ENCODE data around the gene OSGEPL1. TPM values are rescaled to one million over a fixed set of nuclear protein-coding genes. Genes with fewer than 3 reads are reported as not detected.
A peak's percentile ranks its signal among the peaks of the same experiment; 100 is the strongest.

OSGEPL1 gene, protein sequence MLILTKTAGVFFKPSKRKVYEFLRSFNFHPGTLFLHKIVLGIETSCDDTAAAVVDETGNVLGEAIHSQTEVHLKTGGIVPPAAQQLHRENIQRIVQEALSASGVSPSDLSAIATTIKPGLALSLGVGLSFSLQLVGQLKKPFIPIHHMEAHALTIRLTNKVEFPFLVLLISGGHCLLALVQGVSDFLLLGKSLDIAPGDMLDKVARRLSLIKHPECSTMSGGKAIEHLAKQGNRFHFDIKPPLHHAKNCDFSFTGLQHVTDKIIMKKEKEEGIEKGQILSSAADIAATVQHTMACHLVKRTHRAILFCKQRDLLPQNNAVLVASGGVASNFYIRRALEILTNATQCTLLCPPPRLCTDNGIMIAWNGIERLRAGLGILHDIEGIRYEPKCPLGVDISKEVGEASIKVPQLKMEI
- total RNA-seq: 10 to 100 TPM; 14.3 to 15.5 TPM

DNA sequence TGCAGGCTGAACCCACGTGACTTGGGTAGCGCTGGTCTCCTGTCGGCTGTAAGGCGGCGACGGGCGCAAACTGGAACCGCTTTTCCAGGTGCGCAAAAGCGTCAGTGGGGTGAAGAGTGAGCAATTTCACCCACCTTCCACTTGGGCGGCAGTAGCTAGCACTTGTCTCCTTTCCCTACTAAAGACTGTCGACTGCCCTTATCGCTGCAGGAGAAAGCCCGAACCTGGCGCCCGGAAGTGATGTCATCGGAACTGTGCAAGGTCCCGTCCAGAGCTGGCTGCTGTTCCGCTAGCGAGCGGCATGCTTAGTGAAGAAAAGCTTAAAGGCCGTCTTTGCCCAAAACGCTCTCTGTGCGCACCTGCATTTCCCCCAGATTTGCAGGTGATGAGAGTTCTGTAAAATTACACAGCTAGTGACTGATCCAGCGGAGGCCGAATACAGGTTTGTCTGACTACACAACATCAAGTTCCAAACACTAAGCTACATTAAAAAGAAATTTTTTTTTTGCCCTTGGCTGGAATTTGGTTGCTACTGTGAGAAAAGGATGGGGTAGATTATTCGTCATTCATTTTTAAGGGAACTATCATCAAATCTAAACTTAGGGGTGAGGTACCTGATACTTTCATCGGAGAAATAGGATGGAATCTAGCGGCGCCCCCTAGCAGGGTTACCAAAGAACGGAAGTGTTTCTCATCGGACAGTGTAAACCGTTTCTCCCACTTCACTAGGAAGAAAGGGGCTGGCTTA is at the start of gene OSGEPL1:
Gene OSGEPL1 (minus strand): TSS at position 242 of the 748 bp plus-strand sequence. CDS start 1,152 bp downstream, outside the sequence.
- DNase-seq (peak; percentile 87), ATAC-seq (ENCODE audit: low read depth) (peak; percentile 96)
- Mint-ChIP-seq H3K27ac (peak within 1 kb of the TSS; percentile 98), H3K27me3 (no peaks in the 10 kb centered on the region), H3K36me3 (peaks cover 17% of the 10 kb centered on the region), H3K9me3 (no peaks in the 10 kb centered on the region), H3K4me3 (peak within 1 kb of the TSS; percentile 88), H3K4me1 (peaks cover 11% of the 10 kb centered on the region)
- POLR2A ChIA-PET: interaction anchor here (0.7 to 2.3 kb wide), 14 partner anchors 9 to 653 kb away, joined by 3 to 42 read pairs (median 4); partner anchors contain the start of genes ASNSD1, ORMDL1, PMS1 and SLC40A1

DNA sequence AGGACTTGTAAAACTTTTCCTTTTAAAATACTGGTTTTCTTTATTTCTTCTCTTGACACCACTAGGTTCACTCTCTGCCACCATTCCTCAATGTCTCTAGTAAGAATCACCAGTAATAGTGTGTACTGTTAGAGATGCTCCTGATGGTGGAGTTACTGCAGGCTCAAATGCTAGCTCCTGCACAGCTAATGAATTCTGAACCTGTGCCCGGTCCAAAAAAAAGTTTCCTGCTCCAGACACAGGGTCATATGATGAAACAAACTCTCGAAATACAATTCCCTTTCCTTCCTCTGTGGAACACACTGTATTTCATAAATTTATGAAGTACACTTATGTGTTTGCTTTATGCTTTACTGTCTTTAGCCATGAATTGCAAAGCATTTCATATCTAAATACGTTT is 40.8 kb upstream of the OSGEPL1 start:
- Mint-ChIP-seq H3K4me1 (no peaks in the 10 kb centered on the region), H3K9me3 (no peaks in the 10 kb centered on the region), H3K36me3 (peaks cover 10% of the 10 kb centered on the region), H3K27ac (no peak overlapping the region), H3K4me3 (no peak overlapping the region), H3K27me3 (no peaks in the 10 kb centered on the region)
- DNase-seq (no peak), ATAC-seq (ENCODE audit: low read depth) (no peak)
- POLR2A ChIA-PET: no interaction called here

DNA sequence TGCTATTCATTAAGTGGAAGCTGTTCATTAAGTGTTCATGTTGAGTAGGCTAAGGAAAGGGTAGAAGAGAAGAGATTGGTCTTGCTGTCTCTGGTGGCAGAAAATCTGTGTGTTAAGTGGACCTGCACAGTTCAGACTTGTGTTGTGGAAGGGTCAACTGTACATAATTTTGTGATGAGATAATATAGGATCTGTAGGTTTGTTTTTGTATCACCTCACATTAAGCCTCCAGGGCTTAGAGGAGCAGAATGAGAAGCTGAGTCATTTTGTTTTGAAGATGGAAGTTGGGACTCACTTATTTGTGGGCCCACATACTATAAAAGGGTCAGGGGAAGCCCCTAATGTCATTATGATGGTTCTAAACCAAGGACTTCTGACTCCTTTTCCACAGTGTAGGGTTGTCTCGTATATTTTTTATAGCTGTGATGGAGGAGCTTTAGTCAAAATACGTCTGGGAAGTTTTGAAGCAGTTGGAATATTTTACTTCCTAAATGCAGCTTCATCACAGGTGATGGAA is 39.9 kb upstream of the OSGEPL1 start:
- POLR2A ChIA-PET: no interaction called here
- Mint-ChIP-seq H3K27me3 (no peaks in the 10 kb centered on the region), H3K9me3 (no peaks in the 10 kb centered on the region), H3K36me3 (peaks cover 6% of the 10 kb centered on the region), H3K27ac (no peak overlapping the region), H3K4me1 (no peaks in the 10 kb centered on the region), H3K4me3 (no peak overlapping the region)
- no peak for DNase-seq
- ATAC-seq (ENCODE audit: low read depth): no peak

DNA sequence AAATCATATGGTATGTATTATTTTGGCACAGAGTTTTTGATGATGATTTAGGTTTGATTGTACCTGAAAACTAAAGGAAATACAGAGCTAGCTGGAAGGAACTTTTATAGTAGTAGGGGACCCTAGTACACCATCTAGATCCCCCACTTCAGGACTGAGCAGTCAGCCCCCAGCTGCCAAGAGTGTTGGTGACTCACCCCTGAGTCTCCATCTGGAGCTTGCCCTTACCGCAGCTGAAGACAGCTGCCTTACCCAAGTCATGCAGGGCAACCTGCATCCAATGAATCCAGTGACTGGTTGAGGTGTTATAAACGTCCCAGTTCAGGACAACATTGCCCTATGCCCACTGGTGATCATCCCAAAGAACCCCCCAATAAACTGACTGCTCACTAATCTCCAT is 36.9 kb upstream of the OSGEPL1 start:
- DNase-seq (no peak), ATAC-seq (ENCODE audit: low read depth) (no peak)
- POLR2A ChIA-PET: interaction anchor here (0.9 kb wide), 1 partner anchor 9 kb away, joined by 5 read pairs; no protein-coding TSS in a partner anchor
- no peaks in the 10 kb centered on the region for H3K27me3 Mint-ChIP-seq
- H3K27ac Mint-ChIP-seq: no peak overlapping the region
- H3K36me3 Mint-ChIP-seq: peaks cover 10% of the 10 kb centered on the region
- no peaks in the 10 kb centered on the region for H3K4me1 Mint-ChIP-seq
- H3K9me3 Mint-ChIP-seq: no peaks in the 10 kb centered on the region
- H3K4me3 Mint-ChIP-seq: no peak overlapping the region

DNA sequence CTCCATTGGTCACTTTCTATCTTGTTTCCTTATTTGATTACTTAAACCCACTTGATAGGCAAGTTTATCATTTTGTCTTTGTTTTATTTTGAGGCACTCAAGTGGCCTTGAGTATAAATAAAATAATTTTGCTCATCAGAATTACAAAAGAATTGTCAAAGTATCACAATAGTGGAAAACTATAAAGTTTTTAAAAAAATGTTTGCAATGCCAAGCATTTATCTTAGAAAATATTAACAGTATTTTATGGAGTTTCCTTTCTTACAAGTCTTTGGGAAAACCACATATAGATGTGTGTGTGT is 36.4 kb upstream of the OSGEPL1 start:
- no peaks in the 10 kb centered on the region for H3K4me1 Mint-ChIP-seq
- DNase-seq (no peak), ATAC-seq (ENCODE audit: low read depth) (no peak)
- no peak overlapping the region for H3K27ac Mint-ChIP-seq
- no peaks in the 10 kb centered on the region for H3K27me3 Mint-ChIP-seq
- peaks cover 10% of the 10 kb centered on the region for H3K36me3 Mint-ChIP-seq
- no peaks in the 10 kb centered on the region for H3K9me3 Mint-ChIP-seq
- no peak overlapping the region for H3K4me3 Mint-ChIP-seq
- POLR2A ChIA-PET: interaction anchor here (0.9 kb wide), 1 partner anchor 10 kb away, joined by 5 read pairs; no protein-coding TSS in a partner anchor

DNA sequence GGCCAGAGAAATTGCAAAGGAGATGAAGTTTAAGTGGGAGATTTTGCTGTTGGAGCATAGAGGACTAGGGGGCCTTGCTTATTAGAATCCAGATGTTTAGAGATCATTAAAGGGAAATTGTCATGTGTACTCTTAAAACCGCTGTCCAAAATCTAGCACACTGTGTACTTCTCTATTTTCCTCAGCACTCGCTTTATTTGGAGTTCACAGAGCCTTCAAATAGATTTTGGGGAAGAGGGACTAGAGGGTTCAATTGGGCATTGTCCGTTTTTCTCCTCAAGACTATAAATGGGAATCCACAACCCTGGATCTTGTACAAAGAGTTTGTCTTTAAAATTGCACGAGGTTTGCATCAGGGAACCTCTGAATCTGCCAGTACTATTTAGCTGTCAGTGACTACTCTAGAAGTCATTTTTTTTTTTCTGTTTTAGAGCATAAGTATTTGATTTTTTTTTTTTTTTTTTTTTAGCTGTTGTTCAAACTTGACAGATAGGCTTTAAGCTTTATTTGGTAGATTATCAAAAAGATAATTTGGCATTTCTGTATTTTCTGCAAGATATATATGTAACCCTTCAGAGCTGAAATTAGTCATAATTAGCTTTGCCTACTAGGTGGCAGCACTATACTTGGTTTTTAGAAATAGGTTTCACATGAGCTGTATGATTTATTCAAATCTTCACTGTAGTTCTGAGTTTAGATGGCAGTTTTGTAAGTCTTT is 35.9 kb upstream of the OSGEPL1 start:
- no peaks in the 10 kb centered on the region for H3K9me3 Mint-ChIP-seq
- peaks cover 10% of the 10 kb centered on the region for H3K36me3 Mint-ChIP-seq
- no peak overlapping the region for H3K4me3 Mint-ChIP-seq
- DNase-seq (no peak), ATAC-seq (ENCODE audit: low read depth) (peak; percentile 50)
- H3K27me3 Mint-ChIP-seq: no peaks in the 10 kb centered on the region
- no peaks in the 10 kb centered on the region for H3K4me1 Mint-ChIP-seq
- H3K27ac Mint-ChIP-seq: no peak overlapping the region
- POLR2A ChIA-PET: interaction anchor here (0.9 kb wide), 1 partner anchor 10 kb away, joined by 5 read pairs; no protein-coding TSS in a partner anchor

DNA sequence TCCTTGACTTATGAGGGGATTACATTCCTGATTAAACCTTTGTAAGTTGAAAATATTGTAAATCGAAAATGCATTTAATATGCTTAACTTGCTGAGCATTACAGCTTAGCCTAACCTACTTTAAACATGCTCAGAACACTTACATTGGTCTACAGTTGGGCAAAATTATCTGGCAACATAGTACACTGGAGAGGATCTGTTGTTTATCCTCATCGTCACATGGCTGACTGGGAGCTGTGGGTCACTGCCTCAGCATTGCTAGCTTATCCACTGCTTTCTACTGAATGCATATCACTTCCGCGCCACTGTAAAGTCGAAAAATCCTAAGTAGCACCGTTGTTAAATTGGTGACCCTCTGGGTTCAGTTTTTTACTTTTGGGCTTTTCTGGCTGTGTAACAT is 35.3 kb upstream of the OSGEPL1 start:
- ATAC-seq (ENCODE audit: low read depth): no peak
- POLR2A ChIA-PET: no interaction called here
- no peaks in the 10 kb centered on the region for H3K9me3 Mint-ChIP-seq
- no peak overlapping the region for H3K4me3 Mint-ChIP-seq
- H3K27me3 Mint-ChIP-seq: no peaks in the 10 kb centered on the region
- DNase-seq: no peak
- no peak overlapping the region for H3K27ac Mint-ChIP-seq
- H3K36me3 Mint-ChIP-seq: peaks cover 14% of the 10 kb centered on the region
- no peaks in the 10 kb centered on the region for H3K4me1 Mint-ChIP-seq

DNA sequence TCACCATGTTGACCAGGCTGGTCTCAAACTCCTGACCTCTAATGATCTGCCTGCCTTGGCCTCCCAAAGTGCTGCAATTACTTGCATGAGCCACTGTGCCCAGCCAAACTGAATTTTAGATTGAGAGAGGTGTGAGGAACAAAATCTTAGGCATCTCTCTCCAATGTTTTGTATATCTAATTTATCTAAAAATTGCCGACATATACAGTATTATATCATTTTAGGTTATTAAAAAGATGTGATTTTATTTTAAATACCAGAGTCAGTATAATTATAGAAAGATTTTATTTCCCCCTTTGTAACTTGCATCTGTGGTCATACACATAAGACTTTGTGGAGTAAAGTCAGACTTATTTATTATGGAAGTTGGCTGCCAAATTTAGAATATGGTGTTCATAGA is 31.7 kb upstream of the OSGEPL1 start:
- POLR2A ChIA-PET: no interaction called here
- peaks cover 11% of the 10 kb centered on the region for H3K36me3 Mint-ChIP-seq
- H3K27me3 Mint-ChIP-seq: no peaks in the 10 kb centered on the region
- H3K27ac Mint-ChIP-seq: no peak overlapping the region
- DNase-seq (no peak), ATAC-seq (ENCODE audit: low read depth) (no peak)
- H3K4me1 Mint-ChIP-seq: peaks cover 9% of the 10 kb centered on the region
- H3K4me3 Mint-ChIP-seq: no peak overlapping the region
- no peaks in the 10 kb centered on the region for H3K9me3 Mint-ChIP-seq

DNA sequence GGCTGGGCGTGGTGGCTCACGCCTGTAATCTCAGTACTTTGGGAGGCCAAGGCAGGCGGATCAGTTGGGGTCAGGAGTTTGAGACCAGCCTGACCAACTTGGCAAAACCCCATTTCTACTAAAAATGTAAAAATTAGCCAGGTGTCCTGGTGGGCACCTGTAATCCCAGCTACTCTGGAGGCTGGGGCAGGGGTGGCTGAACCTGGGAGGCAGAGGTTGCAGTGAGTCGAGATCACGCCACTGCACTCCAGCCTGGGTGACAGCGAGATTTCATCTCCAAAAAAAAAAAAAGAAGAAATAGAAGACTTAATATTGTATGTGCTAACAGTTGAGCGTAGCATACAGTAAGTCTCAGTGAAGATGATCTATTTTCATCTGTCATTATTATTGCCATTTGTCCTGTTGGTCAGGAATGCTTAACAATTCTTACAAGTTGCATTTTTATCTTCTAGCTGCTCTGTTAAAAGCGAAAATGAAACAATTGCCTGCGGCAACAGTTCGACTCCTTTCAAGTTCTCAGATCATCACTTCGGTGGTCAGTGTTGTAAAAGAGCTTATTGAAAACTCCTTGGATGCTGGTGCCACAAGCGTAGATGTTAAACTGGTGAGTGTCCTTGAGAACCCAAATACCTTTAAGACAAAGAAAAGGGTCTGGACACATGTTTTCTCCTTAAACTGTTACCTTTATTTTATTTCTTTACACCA is 28.9 kb upstream of the OSGEPL1 start:
- ATAC-seq (ENCODE audit: low read depth) (no peak), DNase-seq (no peak)
- Mint-ChIP-seq H3K27me3 (no peaks in the 10 kb centered on the region), H3K4me3 (peak overlapping the region; percentile 19), H3K36me3 (peaks cover 18% of the 10 kb centered on the region), H3K27ac (peak overlapping the region; percentile 42), H3K4me1 (peaks cover 16% of the 10 kb centered on the region), H3K9me3 (no peaks in the 10 kb centered on the region)
- POLR2A ChIA-PET: no interaction called here

DNA sequence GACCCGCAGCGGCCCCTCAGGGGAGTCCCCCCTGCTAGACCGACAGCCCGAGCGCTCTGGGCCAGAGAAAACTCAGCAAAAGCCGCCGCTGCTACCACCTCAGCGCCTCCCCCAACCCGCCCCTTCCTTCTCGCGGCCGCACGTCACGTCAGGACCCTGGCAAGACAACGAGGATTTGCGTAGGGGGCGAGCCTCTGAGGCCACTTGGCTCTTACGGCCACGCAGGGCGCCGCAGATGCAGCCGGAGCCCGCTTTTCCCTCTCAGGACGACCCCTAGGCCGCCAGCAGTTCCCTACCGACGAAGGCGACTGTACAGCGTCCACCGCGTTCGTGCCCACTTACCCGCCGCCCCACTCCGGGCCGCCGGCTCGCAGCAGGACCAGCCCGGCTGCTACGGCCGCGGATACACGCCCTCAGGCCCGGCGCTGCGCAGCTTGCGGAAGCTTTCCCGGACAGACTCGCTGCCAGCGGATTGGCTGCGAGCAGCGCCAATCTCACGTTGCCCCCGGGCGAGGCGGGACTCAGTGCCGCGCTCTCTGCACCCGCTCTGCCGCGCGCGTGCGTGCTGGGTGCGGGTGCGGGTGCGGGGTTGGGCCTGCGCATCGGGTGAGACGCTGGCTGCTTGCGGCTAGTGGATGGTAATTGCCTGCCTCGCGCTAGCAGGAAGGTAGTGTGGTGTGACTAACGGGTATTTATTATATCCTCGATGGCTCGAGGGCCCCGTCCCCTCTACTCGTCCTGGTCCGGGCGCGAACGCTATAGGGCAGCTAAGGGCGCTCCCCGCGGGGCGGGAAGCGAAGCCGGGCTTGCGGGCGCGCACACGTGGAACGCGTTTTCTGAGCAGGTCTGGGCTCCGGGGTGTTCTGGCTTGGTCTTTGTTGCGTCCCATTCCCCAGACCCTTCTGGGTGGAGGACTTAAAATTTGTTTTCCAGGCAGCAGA is 21.6 kb upstream of the OSGEPL1 start, which contains the start of the genes ORMDL1 and PMS1:
Gene ORMDL1 (minus strand): TSS at position 413 of the 941 bp plus-strand sequence. CDS start 1,744 bp downstream, outside the sequence.
Gene PMS1 (plus strand): TSS at position 524 of the 941 bp plus-strand sequence. CDS start 7,360 bp downstream, outside the sequence.
- peaks cover 29% of the 10 kb centered on the region for H3K36me3 Mint-ChIP-seq
- no peaks in the 10 kb centered on the region for H3K9me3 Mint-ChIP-seq
- ATAC-seq (ENCODE audit: low read depth) (peak; percentile 94), DNase-seq (peak; percentile 96)
- peak within 1 kb of the TSS; percentile 94 for H3K4me3 Mint-ChIP-seq
- H3K27ac Mint-ChIP-seq: peak within 1 kb of the TSS; percentile 91
- peaks cover 42% of the 10 kb centered on the region for H3K4me1 Mint-ChIP-seq
- H3K27me3 Mint-ChIP-seq: no peaks in the 10 kb centered on the region
- POLR2A ChIA-PET: interaction anchor here (1.2 to 2.4 kb wide), 4 partner anchors 20 to 1097 kb away, joined by 3 to 42 read pairs (median 6); partner anchors contain the start of gene OSGEPL1

DNA sequence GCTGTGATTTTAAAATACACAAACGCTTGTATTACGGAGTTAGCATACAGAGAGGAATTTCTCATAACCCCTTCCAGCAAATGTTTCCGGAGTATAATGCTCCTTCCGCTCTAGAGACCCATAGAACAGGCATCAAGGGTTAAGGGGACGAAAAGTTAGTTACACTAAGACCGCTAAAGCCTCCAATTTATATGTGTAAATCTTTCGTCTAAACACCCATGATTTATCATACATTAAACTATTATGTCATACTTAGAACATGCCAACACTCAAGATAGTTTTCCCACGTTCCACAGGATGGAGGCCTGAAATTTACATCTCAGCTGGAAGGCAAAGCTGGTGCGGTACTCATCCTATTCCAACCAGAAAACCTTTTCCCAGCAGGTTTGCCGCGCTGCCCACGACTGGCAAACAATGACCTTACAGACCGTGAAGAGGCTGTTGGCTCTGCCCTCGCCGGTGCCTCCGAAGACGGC is 20.9 kb upstream of the OSGEPL1 start:
- Mint-ChIP-seq H3K9me3 (no peaks in the 10 kb centered on the region), H3K27ac (peak overlapping the region; percentile 91), H3K4me3 (peak overlapping the region; percentile 94), H3K36me3 (peaks cover 34% of the 10 kb centered on the region), H3K4me1 (peaks cover 45% of the 10 kb centered on the region), H3K27me3 (no peaks in the 10 kb centered on the region)
- ATAC-seq (ENCODE audit: low read depth) (no peak), DNase-seq (no peak)
- POLR2A ChIA-PET: interaction anchor here (1.1 to 2.4 kb wide), 4 partner anchors 16 to 624 kb away, joined by 3 to 42 read pairs (median 6); partner anchors contain the start of gene OSGEPL1
